GM18526 (cell line): ENCODE measurements around the gene ACAP2.
A peak's percentile ranks its signal among the peaks of the same experiment; 100 is the strongest.

Experiments
- POLR2A ChIP-seq: IDR thresholded peaks from 3 replicates; pipeline ENCODE4 v1.6.1; 2011; ENCODE audit not compliant: insufficient read length; ENCODE audit errors: extremely low read depth

Gene ACAP2

GRCh38 chr3:195442573-195443390 is at the start of gene ACAP2:
Gene ACAP2, minus strand, starts transcription at chr3:195443020. Its CDS starts 173 bp downstream, at chr3:195442847.
- TF ChIP-seq POLR2A = peak; percentile 94

GRCh38 chr3:195475614-195476013 is 32.8 kb upstream of the ACAP2 start:
- TF ChIP-seq POLR2A = no peak

GRCh38 chr3:195468841-195469240 is 26.0 kb upstream of the ACAP2 start:
- no peak for TF ChIP-seq POLR2A

GRCh38 chr3:195468391-195468776 is 25.6 kb upstream of the ACAP2 start:
- TF ChIP-seq POLR2A = no peak

GRCh38 chr3:195467641-195468390 is 25.0 kb upstream of the ACAP2 start:
- no peak for TF ChIP-seq POLR2A

GRCh38 chr3:195466251-195466650 is 23.4 kb upstream of the ACAP2 start:
- TF ChIP-seq POLR2A = no peak

- TF ChIP-seq POLR2A = no peak
These were observed 19.4 kb upstream of the ACAP2 start for GRCh38 chr3:195462308-195462610.

- TF ChIP-seq POLR2A = no peak
These were observed 18.9 kb upstream of the ACAP2 start for GRCh38 chr3:195461594-195462307.

- TF ChIP-seq POLR2A = no peak
These were observed 17.4 kb upstream of the ACAP2 start for GRCh38 chr3:195460091-195460713.

GRCh38 chr3:195458316-195458717 is 15.5 kb upstream of the ACAP2 start:
- no peak for TF ChIP-seq POLR2A

GRCh38 chr3:195455789-195456188 is 13.0 kb upstream of the ACAP2 start:
- no peak for TF ChIP-seq POLR2A

- TF ChIP-seq POLR2A = no peak
These were observed 10.4 kb upstream of the ACAP2 start for GRCh38 chr3:195453236-195453635.

- no peak for TF ChIP-seq POLR2A
These were observed 8.7 kb upstream of the ACAP2 start for GRCh38 chr3:195451373-195452015.

GRCh38 chr3:195450731-195451229 is 8.0 kb upstream of the ACAP2 start:
- TF ChIP-seq POLR2A = no peak
